K562 (cell line): Measurements from ENCODE around the gene TMEM234. TPM values are rescaled to one million over a fixed set of nuclear protein-coding genes. Genes with fewer than 3 reads are reported as not detected.

Experiments
- ARID1B ChIP-seq: fragments of 450-650 bp; IDR thresholded peaks from 2 replicates; pipeline ENCODE4 v1.6.1; 2016; ENCODE audit warnings: antibody characterized with exemption, mild to moderate bottlenecking, inconsistent platforms
- ARID2 ChIP-seq: fragments of 450-650 bp; IDR thresholded peaks from 2 replicates; pipeline ENCODE4 v1.6.1; 2017; ENCODE audit warnings: antibody characterized with exemption, mild to moderate bottlenecking
- DPF2 ChIP-seq: fragments of 450-650 bp; IDR thresholded peaks from 2 replicates; pipeline ENCODE4 v1.6.1; 2016
- E2F5 ChIP-seq: sonication (generic); formaldehyde crosslinking; IDR thresholded peaks from 2 replicates; pipeline ENCODE4 v1.8.0; 2022; ENCODE audit warnings: mild to moderate bottlenecking, missing genetic modification reagents
- MAX ChIP-seq: sonication (generic); formaldehyde crosslinking; IDR thresholded peaks from 2 replicates; pipeline ENCODE4 v1.9.0; 2022; ENCODE audit warnings: mild to moderate bottlenecking, missing genetic modification reagents
- MED1 ChIP-seq: sonication (generic); formaldehyde crosslinking; IDR thresholded peaks from 2 replicates; pipeline ENCODE4 v1.8.1; 2023; ENCODE audit warnings: missing genetic modification reagents, borderline replicate concordance
- NKRF ChIP-seq: fragments of 450-650 bp; IDR thresholded peaks from 2 replicates; pipeline ENCODE4 v1.6.1; 2016; ENCODE audit warnings: borderline replicate concordance
- TSHZ1 ChIP-seq: fragments of 250-450 bp; sonication (Bioruptor Pico); IDR thresholded peaks from 2 replicates; pipeline ENCODE4 v1.4.0; 2020; ENCODE audit warnings: mild to moderate bottlenecking, moderate library complexity
- ZNF395 ChIP-seq: fragments of 200-800 bp; sonication (Bioruptor generic); IDR thresholded peaks from 2 replicates; pipeline ENCODE4 v1.6.1; 2017; ENCODE audit warnings: missing genetic modification characterization, missing compliant biosample characterization
- ZNF512 ChIP-seq: IDR thresholded peaks from 2 replicates; pipeline ENCODE4 v1.6.1; 2016; ENCODE audit warnings: missing genetic modification characterization, missing compliant biosample characterization
- ZNF57 ChIP-seq: fragments of 450-650 bp; formaldehyde crosslinking; IDR thresholded peaks from 2 replicates; pipeline ENCODE4 v1.4.0; 2020; ENCODE audit warnings: mild to moderate bottlenecking, moderate library complexity
- polyA plus RNA-seq, 8 experiments: library from polyadenylated mRNA; depleted of rRNA in 4 of 8; stranded (reverse) in 5 of 8; unstranded in 3 of 8; fragments of >200 nt; fragmentation: Nextera tagmentation in 2 of 8; fragmentation: Illumina TruSeq in 1 of 8; extraction: Ambion mirVana in 2 of 8; extraction: Trizol in 1 of 8; gene quantifications; 2 replicates each; pipeline versions ENCODE4 v1.2.1 to v1.2.3, GENCODE V29; 2011 to 2014; ENCODE audit warnings: inconsistent platforms in 1 of 8, missing spikeins in 1 of 8
- total RNA-seq, 7 experiments: library from RNA; depleted of rRNA in 6 of 7; stranded (reverse); fragments of >200 nt in 6 of 7; fragmentation: Illumina TruSeq in 2 of 7; extraction: Trizol in 2 of 7; gene quantifications; 2 replicates each; pipeline versions ENCODE4 v1.2.1 to v1.2.3, GENCODE V29; 2011 to 2021; ENCODE audit warnings: low replicate concordance in 1 of 7
- TF ChIP-seq, protein P1 (sequence below), 3 experiments: IDR thresholded peaks in 2 of 3; conservative IDR thresholded peaks in 1 of 3; 2 replicates each; pipeline ENCODE4 v1.5.1; 2011 to 2012; ENCODE audit warnings: low read length in 3 of 3, mild to moderate bottlenecking in 3 of 3, control low read depth in 2 of 3, improper control_type of control experiment in 1 of 3, inconsistent platforms in 1 of 3, low read depth in 1 of 3, mixed read lengths in 1 of 3, moderate library complexity in 1 of 3; ENCODE audit not compliant: insufficient read depth in 2 of 3

The TMEM234 gene
- total and polyA plus RNA-seq, 9 of the 15 experiments (the other 6 are each of a cell fraction or from before 2014, with no cell fraction given), result 5.0 to 12.9 (median 7.6) TPM

DNA sequence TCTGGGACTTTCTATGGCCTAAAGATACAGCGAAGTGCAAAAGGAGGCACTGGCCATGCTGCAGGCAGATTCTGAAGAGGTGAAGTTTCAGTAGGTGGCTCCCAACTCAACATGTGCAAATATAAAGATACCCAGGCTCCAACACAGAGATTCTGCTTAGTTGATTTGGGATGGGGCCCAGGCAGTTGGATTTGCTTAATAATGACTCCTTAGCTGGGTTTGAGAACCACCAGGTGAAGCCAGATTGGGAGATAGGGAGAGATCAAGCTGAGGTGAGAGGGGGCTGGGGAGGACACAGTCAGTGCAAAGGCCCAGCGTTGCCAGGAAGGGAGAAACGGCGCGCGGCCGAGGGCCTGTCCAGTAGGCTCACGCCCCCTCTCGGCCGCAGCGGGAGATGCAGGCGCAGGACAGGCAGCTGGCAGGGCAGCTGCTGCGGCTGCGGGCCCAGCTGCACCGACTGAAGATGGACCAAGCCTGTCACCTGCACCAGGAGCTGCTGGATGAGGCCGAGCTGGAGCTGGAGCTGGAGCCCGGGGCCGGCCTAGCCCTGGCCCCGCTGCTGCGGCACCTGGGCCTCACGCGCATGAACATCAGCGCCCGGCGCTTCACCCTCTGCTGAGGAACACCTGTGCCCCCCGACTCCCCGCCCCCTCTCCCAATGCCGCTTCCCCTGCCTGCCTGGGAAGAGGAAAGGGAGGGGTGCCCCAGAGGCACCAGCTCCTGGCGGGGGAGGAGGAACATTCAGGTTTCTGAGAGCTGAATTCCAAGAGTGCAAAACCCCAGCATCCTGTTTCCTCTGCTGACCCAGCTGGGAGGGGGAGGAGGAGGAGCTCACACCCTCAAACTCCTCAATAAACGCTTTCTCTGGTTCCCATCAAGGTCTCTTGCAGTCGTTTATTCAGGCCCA, 26.1 kb upstream of the TMEM234 start (continued):
- TF ChIP-seq ZNF512 (tag) (no peak), MED1 (CRISPR knock-in tag) (no peak), ARID2 (peak; percentile 66), NKRF (peak; percentile 48; the same call in 1 of the 2 replicates), TSHZ1 (CRISPR knock-in tag) (no peak), ZNF57 (CRISPR knock-in tag) (no peak), ZNF395 (CRISPR knock-in tag) (no peak), MAX (CRISPR knock-in tag) (peak; percentile 78), ARID1B (peak; percentile 51), DPF2 (peak; percentile 74), E2F5 (CRISPR knock-in tag) (peak; percentile 73; the same call in 1 of the 2 replicates)
- TF ChIP-seq, protein P1, sequence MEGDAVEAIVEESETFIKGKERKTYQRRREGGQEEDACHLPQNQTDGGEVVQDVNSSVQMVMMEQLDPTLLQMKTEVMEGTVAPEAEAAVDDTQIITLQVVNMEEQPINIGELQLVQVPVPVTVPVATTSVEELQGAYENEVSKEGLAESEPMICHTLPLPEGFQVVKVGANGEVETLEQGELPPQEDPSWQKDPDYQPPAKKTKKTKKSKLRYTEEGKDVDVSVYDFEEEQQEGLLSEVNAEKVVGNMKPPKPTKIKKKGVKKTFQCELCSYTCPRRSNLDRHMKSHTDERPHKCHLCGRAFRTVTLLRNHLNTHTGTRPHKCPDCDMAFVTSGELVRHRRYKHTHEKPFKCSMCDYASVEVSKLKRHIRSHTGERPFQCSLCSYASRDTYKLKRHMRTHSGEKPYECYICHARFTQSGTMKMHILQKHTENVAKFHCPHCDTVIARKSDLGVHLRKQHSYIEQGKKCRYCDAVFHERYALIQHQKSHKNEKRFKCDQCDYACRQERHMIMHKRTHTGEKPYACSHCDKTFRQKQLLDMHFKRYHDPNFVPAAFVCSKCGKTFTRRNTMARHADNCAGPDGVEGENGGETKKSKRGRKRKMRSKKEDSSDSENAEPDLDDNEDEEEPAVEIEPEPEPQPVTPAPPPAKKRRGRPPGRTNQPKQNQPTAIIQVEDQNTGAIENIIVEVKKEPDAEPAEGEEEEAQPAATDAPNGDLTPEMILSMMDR (IDR thresholded peaks at IDR 0.05 in 2 of 3, conservative IDR thresholded peaks at IDR 0.05 in 1 of 3; ENCODE audit: insufficient read depth in 2 of 3, low read depth in 1 of 3, low read length in 3 of 3), result peak; percentile 94 to 97 (median 95)
